Stimulated activated CD4-positive, alpha-beta T cell treated with anti-CD3 and anti-CD28 coated beads, Interleukin-12 subunit alpha, Interleukin-12 subunit beta, amount 100 ng/mL, for 24 hours (primary cell): ENCODE data around the gene TLE6.
"Not testable (repeated sequence)": the region's sequence is repeated elsewhere in the genome, so short reads cannot be mapped to it uniquely, and the experiment has no call there.

Experiments used
- DNase-seq, 2 experiments: peaks; one replicate each; pipeline ENCODE4 v3.0.0-alpha.2; 2020; ENCODE audit warnings: low read depth in 2 of 2

The TLE6 gene

DNA sequence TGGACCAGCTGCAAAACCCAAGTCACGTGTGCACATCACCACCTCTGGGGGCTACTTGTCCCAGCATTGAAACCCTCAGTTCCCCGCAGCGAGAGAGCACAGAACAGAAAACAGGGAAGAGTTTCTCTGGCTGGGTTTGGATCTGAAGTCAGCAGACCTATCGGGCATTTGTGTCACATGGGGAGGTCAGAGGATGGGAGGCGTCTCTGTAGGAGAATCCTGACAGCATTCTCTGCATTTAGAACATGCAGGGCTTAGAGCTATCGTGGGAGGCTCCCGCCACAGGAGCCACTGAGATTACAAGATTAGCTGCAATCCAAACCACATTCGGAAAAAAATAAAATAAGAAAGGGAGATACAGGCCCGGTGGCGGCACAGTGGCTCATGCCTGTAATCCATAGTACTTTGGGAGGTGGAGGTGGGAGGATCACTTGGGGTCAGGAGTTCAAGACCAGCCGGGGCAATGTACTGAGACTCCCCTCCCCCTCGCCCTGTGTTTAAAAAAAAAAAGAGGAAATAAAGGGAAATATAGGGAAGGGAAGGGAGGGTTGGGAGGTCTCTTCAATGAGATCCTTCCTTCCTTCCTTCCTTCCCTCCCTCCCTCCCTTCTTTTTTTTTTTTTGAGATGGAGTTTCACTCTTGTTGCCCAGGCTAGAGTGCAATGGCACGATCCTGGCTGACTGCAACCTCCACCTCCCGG, 2.9 kb upstream of the TLE6 start:
- no peak for DNase-seq

DNA sequence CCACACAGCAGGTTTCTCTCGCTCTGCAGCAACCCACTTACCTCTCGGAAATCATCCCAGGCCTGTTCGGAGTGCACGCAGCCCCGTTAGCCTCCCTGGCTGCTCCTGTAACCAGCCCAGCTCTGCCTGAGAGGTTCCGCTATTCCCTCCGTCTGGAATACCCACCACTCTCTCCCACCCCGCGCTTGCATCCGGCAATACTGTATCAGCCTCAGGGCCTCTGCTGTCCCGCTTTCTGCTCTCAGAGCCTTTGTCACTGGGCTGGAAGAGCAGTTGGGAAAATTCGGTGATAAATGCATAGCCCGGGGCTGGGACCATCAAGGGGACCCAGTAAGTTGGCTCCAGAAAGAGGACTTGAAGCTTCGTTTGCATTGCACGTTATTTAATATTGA, 759 bp upstream of the TLE6 start:
- no peak for DNase-seq

DNA sequence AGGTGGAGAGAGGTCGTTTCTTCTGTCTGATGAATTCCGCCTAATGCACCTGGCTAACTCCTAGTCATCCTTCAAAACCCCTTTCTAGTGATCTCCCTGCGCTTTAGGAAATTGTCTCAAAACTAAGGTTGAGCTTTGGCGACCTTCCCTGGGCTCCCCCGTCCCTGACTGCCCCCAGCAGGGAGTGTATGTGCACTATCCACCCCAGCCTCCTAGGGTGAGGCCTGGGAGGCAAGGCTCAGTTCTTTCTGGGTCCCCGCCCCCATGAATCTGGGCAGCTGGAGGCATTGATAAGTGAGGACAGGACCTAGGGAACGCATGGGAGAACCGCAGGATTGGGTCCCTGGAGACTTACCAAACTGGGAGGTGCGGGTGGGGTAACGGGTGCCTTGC, 378 bp downstream of the TLE6 start:
- no peak for DNase-seq

DNA sequence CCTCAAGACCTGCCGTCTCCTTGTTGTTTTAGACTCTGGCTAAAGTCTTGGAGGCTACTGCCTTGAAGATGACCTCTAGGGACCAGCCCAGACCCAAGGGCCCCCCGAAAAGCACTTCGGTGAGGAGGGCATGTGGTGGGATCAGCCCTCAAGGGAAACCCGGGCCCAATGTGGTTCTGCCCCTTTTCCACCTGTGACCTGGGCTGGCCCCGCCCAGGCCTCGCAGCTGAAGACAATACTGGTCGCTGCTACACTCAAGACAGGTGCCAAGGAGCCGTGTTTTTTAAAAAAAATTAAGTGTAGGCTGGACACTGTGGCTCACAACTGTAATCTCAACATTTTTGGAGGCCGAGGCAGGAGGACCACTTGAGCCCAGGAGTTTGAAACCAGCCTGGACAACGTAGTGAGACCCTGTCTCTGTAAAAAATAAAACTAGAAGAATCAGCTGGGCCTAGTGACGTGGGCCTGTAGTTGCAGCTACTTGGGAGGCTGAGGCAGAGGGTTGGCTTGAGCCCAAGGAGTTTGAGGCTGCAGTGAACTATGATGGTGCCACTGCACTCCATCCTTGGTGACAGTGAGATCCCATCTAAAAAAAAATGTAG, 903 bp downstream of the TLE6 start:
- no peak for DNase-seq

DNA sequence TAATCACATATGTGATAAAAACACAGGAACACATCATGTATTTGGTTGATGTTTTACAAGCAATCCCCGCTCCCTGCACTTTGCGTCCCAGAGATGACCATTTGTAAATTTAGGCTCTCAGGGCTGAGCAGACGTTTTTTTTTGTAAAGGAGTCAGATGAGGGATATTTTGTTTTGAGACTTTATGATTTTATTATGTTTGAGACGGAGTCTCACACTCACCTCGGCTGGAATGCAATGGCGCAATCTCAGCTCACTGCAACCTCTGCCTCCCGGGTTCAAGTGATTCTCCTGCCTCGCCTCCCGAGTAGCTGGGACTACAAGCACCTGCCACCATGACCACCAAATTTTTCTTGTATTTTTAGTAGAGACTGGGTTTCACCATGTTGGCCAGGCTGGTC, 1.4 kb downstream of the TLE6 start:
- DNase-seq, result no peak

DNA sequence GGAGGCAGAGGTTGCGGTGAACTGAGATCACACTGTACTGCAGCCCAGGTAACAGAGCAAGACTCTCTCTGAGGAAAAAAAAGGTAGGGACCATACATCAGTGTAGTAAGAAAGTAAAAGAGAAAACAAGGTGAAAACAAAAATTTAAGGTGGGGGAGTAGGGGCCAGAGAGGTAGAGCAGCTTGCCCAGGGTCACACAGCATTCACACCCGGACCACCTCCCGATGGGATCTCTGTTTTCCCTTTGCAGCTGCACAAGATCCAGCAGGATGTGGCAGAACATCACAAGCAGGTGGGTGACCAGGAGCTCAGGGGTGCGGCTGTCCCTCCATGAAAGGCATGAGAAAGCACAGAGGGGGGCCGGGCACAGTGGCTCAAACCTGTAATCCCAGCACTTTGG, 4.5 kb downstream of the TLE6 start:
- DNase-seq, result no peak

DNA sequence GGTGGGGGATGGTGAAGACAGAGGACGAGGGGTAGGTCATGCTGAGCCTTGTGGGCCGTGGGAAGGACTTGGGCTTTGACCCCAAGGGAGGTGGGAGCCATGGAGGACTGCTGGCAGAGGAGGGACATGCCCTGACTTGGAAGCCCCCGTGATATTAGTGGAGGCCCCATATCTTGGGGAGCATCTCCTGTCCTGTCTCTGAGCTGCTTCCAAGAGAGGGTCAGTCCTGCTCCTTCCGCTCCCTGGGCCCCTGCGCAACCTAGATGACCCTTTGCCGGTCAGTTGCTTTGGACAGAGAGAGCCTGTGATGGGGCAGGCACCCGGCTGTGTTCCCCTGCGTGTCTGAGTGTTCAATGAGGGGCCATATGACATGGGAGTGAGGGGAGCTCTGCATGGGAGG, 5.2 kb downstream of the TLE6 start:
- no peak for DNase-seq

DNA sequence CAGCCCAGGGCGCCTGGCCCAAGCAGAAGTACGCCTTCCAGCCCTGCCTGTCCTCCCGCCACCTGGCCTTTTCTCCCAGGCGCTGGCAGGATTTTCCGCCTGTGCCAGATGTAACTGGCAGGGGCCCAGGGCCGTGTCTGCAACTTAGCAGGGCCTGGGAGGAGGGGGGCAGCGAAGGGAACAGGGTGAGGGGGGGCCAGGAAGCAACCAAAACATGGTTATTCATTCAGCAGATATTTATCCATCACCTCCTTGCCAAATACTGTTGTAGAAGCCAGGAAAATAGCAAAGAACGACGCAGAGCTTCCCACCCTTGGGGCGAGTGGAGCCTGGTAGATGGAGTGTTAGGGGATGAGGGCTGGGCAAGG, 5.6 kb downstream of the TLE6 start:
- DNase-seq, result no peak

DNA sequence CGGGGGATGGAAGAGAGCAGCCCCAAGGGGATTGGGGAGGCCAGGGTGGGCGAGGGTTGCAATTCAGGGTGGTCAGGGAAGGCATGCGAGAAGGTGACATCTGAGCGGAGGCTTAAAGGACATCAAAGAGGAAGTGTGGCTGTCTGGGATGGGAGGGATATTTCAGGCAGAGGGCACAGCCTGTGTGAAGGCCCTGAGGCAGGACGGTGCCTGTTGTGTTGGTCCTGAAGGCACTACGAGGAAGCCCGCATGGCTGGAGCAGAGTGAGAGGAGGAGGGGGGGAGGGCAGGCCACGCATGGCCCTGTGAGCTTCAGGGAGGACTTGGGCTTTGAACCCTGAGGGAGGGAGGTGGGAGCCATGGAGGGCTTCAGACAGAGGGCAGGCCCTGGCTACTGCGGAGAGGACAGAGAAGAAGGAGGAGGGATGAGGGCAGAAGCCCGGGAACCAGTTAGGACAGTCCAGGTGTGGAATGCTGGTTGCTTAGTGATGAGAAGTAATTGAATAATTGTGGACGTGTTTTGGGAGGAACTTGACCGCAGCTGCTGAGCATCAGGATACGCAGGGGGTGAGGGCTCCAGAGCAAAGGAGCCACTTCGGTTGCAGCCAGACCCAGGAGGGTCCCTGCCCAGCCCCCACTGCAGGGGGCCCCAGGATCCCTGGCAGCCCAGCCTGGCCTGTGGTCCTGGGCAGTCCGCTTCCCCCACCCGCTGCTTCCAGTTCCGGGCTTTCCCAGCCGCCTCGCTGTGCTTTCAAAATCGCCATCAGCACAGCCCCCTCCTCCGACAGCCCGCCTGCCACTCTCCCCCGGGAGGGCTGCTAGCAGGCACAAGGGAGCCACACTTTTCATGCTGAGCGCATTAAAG, 6.2 kb downstream of the TLE6 start:
- no peak for DNase-seq

DNA sequence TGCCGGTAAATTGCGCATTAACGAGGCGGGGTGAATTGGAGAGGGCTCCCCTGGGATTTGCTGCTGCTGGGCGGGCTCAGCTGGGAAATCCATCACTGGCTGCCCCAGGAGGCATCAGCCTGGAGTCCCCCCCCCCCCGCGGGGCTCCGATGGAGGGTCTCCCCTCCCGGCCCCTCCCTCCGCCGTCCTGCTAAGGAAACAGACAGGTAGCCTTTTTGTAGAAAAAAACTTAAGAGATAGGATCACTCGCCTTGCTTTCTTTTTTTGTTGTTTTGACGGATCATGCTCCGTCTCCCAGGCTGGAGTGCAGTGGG, 6.8 kb downstream of the TLE6 start:
- DNase-seq, result no peak

DNA sequence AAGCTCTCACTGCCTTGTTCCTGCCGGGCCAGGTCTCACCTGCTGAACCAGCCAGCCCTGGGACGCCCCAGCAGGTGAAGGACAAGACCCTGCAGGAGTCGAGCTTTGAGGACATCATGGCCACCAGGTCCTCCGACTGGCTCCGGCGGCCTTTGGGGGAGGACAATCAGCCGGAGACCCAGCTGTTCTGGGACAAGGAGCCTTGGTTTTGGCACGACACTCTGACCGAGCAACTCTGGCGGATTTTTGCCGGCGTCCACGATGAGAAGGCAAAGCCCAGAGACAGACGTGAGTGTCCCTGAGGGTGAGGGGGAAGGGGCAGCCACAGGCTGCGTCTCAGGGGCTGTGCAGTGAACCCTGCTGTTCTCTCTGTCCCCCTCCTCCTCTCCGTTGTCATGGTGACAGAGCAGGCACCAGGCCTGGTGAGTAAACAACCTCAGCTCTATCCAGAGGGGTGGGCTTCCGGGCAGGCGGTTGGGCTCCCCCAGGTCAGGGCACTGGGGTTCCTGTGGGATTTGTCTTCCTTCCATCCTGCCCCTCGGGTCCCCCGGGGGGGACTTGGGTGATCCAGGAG, 9.7 kb downstream of the TLE6 start:
- DNase-seq, result no peak

DNA sequence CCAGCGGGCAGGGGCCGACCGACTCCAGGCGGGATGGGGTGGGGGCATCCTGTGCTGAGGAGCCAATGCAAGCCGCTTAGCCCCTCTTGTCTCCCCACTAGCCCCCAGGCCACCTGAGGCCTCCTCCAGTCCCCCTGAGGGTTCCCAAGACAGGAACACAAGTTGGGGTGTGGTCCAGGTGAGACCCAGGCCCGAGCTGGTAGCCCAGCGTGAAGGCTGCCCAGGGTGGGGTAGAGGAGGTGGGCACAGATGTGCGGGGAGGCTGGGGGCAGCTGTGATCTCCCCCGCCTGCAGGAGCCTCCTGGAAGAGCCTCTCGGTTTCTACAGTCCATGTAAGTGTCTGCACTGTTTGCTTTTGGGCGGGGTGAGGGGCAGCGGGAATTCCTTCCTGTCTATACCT, 10.4 kb downstream of the TLE6 start:
- no peak for DNase-seq

DNA sequence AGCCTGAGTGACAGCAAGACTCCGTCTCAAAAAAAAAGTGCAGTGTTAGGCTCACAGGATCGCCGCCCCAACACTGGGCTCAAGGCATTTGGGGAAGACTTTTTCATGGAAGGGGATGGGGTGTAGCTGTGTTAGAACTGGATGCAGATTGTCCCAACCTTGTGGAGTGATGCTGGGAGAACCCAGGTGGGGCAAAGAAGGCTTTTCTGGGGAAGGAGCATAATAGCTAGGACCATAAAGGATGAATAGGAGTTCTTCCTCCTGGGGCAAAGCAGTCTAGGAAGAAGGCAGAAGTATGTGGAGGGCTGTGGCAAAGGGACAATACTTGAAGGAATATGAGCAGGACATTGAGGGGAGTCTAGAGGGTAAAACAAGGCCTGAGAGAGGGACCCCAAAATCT, 11.2 kb downstream of the TLE6 start:
- no peak for DNase-seq

DNA sequence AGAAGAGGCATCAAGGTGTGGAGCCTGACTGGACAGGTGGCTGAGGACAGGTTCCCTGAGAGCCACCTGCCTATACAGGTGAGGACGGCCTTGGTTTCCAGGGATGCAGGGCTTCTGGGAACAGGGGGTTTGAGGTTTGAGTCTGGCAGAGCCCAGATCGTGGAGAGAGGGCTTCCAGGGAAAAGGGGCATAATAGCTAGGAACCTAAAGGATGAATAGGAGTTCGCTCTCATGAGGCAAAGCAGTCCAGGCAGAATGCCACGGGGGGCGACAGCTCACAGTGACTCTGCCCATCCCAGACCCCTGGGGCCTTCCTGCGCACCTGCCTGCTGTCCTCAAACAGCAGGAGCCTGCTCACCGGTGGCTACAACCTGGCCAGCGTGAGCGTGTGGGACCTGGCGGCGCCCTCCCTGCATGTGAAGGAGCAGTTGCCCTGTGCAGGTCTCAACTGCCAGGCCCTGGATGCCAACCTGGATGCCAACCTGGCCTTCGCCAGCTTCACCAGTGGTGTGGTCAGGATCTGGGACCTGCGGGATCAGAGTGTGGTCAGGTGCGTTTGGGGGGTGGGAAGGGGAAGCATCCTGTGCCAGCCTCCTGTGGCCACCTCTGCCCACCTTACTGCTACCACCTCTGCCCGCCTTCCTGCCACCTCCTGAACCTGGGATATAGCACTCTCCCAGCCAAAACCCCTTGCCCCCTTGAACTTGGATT, 12.0 kb downstream of the TLE6 start:
- no peak for DNase-seq

DNA sequence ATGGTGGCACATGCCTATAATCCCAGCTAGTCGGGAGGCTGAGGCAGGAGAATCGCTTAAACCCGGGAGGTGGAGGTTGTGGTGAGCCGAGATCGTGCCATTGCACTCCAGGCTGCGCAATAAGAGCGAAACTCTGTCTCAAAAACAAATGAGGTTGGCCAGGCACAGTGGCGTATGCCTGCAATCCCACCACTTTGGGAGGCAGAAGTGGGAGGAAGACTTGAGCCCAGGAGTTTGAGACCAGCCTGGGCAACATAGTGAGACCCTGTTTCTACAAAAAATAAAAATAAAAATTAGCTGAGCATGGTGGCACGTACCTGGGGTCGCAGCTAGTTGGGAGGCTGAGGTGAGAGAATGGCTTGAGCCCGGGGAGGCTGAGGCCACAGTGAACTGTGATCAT, 15.0 kb downstream of the TLE6 start:
- not testable (repeated sequence) for DNase-seq

DNA sequence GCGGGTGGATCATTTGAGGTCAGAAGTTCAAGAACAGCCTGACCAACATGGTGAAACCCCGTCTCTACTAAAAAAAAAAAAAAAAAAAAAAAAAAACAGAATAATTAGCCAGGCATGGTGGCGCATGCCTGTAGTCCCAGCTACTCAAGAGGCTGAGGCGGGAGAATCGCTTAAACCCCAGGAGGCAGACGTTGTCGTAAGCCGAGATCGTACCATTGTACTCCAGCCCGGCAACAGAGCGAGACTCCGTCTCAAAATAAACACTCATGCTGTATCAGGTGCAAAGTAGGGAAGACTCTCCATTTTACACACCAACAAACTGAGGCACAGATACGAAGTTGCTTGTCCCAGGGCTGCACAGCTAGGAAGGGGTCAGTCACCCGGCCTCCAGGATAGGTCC, 15.6 kb downstream of the TLE6 start:
- no peak for DNase-seq

DNA sequence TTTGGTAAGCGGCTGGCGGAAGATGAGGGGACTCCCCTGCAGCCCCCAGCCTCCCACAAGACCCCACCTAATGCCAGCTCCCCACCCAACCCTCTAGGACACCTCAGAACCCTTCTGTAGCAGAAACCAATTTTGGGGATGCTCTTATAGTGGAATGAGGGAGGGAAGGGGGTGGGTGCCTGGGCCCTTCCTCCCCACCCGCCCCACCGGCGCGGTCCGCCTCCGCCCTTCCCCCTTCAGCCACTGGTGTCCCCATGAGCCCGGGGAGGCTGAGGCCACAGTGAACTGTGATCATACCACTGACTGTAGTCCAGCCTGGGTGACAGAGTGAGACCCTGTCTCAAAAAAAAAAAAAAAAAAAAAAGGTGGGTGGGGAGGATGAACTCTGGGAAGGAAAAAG, 16.2 kb downstream of the TLE6 start:
- no peak for DNase-seq

DNA sequence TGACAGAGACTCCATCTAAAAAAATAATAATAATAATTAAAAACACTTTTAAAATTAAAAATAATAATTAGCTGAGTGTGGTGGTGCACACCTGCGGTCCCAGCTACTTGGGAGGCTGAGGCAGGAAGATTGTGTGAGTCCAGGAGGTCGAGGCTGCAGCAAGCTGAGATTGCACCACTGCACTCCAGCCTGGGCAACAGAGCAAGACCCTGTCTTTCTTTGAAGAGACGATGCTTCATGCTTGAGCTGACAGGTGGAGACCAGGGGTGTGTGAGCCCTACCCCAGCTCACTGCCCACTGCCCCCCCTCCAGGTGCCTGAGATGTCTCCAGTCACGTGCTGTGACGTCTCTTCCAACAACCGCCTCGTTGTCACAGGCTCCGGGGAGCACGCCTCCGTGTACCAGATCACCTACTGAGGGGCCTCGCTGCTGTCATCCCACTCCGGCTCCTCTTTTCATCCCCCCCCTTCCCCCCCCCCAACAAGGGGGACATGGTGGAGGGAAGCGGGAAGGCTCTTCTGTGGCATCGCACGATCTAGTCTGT, 17.3 kb downstream of the TLE6 start:
- no peak for DNase-seq

DNA sequence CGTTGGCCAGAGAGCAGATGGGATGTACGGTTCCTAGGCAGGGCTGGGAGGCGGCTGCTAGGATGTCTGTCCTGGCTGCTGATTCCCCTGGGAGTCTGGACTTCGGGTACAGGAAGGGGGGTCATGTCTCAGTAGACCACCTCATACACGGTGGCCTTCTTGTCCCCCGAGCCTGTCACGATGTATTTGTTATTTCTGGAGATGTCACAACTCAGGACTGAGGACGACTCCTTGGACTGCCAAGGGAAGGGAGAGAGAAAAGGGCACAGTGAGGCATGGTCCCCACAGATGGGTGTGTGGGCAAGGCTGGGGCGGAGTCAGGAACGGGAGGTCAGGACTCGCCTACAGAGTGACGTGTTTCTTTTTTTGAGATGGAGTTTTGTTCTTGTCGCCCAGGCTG, 20.4 kb downstream of the TLE6 start:
- no peak for DNase-seq

DNA sequence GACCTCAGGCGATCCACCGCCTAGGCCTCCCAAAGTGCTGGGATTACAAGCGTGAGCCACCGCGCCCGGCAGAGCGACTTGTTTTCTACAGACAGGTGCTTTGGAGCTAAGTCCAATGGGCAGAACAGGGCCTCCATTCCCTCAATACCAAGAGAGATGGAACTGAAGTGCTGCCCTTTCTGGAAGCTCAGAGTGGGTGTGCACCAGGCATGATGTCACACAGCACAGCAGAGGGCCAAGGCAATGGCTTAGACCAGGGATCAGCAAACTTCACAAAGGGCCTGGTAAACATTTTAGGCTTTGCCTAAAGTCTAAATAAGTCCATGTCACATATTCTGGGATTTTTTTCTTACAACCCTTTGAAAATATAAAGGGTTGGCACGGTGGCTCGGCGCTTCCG, 21.3 kb downstream of the TLE6 start:
- no peak for DNase-seq

DNA sequence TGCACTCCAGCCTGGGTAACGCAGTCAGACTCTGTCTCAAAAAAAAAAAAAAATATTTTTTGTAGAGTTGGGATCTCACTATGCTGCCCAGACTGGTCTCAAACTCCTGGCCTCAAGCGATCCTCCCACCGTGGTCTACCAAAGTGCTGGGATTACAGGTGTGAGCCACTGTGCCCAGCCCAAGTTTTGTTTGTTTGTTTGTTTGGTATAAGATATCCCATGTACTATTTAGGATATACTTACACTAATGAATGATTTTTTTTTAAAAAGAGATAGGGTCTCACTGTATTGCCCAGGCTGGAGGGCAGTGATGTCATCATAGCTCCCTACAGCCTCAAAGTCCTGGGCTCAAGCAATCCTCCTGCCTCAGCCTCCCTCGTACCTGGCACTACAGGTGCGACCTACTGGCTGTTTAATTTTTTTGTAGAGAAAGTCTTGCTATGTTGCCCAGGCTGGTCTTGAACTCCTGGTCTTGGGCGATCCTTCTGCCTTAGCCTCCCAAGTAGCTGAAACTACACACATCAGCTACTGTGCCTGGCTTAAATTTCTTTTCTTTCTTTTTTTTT, 24.0 kb downstream of the TLE6 start:
- DNase-seq, result no peak

DNA sequence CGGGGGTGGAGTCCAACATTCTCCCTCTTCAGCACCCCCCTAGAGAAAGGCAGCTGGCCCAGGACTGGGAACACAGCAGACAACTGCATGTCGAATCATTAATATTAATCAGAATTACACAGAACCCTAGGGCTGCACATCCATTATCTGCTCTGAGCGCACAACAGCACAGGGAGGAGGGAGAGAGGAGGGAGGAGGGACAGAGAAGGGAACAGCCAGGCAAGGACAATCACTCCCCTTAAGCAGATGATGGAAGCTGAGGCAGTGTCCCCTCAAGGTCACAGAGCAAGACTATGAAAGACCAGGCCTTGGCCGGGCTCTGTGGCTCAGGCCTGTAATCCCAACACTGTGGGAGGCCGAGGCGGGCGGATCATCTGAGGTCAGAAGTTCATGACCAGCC, 25.7 kb downstream of the TLE6 start:
- no peak for DNase-seq
